ENCODE data around the gene WASF2.

GRCh38 chr1:27429029-27429425 is 60.9 kb downstream of the WASF2 start:
- no peak for TF ChIP-seq POLR2A (IDR thresholded peaks at IDR 0.05; ENCODE audit: low read depth, low read length)
- no peak for TF ChIP-seq POLR2AphosphoS5 (IDR thresholded peaks at IDR 0.05; ENCODE audit: low read depth, low read length)

Measured in GM12891 (cell line).